Gastroesophageal sphincter (tissue), 4 donors: Measurements from ENCODE around the gene RNF181. TPM values are rescaled to one million over a fixed set of nuclear protein-coding genes. Genes with fewer than 3 reads are reported as not detected.

ENCODE experiments used
- ATAC-seq: fragments of 150-250 bp; one replicate; pipeline ENCODE4 v1.9.1; 2016; ENCODE audit warnings: mild to moderate bottlenecking, moderate library complexity
- H3K27ac ChIP-seq, 4 donors: fragments of 200-600 bp; sonication (generic) in 3 of 4; 1 replicate in 3 of 4; 2 replicates in 1 of 4; pipeline ENCODE4 v1.5.1; 2016 to 2019
- H3K27me3 ChIP-seq: fragments of 200-600 bp; sonication (generic); one replicate; pipeline ENCODE4 v1.5.1; 2019
- H3K36me3 ChIP-seq, 2 donors: fragments of 200-600 bp; sonication (generic); one replicate each; pipeline ENCODE4 v1.5.1; 2019; ENCODE audit warnings: control low read depth in 1 of 2
- H3K4me1 ChIP-seq, 3 donors: fragments of 200-600 bp; sonication (generic); 1 replicate in 2 of 3; 2 replicates in 1 of 3; pipeline ENCODE4 v1.5.1; 2016 to 2019; ENCODE audit warnings: control low read depth in 2 of 3
- H3K4me3 ChIP-seq, 2 donors: fragments of 200-600 bp; sonication (generic); one replicate each; pipeline ENCODE4 v1.5.1; 2019; ENCODE audit warnings: mild to moderate bottlenecking in 1 of 2, moderate library complexity in 1 of 2
- H3K9me3 ChIP-seq, 3 donors: fragments of 200-600 bp; sonication (generic); one replicate each; pipeline ENCODE4 v1.5.1; 2017 to 2019; ENCODE audit warnings: control low read depth in 2 of 3
- CTCF ChIP-seq, 4 experiments: fragments of 200-600 bp in 2 of 4; fragments of 450-650 bp in 2 of 4; sonication (generic) in 1 of 4; IDR thresholded peaks; one replicate each; pipeline ENCODE4 v1.5.1; 2017 to 2019; ENCODE audit warnings: antibody characterized with exemption in 4 of 4, mild to moderate bottlenecking in 2 of 4, moderate library complexity in 2 of 4
- EP300 ChIP-seq: sonication (generic); formaldehyde crosslinking; IDR thresholded peaks from one replicate; pipeline ENCODE4 v1.6.1; 2017; ENCODE audit warnings: antibody characterized with exemption, mild to moderate bottlenecking
- POLR2A ChIP-seq, 2 donors: fragments of 450-650 bp; IDR thresholded peaks; one replicate each; pipeline ENCODE4 v1.6.1; 2017; ENCODE audit warnings: antibody characterized with exemption in 2 of 2, mild to moderate bottlenecking in 2 of 2, moderate library complexity in 1 of 2
- POLR2AphosphoS5 ChIP-seq: sonication (generic); formaldehyde crosslinking; IDR thresholded peaks from one replicate; pipeline ENCODE4 v1.6.1; 2017; ENCODE audit warnings: antibody characterized with exemption
- WGBS, 2 donors: methylation state at CpG; one replicate each; pipeline ENCODE4 v1.1.5; 2018; ENCODE audit warnings: low coverage in 1 of 2; 5-methylcytosine and 5-hydroxymethylcytosine counted together
- total RNA-seq, 4 donors: library from RNA; depleted of rRNA; stranded (reverse); fragments of >200 nt; gene quantifications; one replicate each; pipeline ENCODE4 v1.1.0, GENCODE V29; 2016

RNF181 gene
- total RNA-seq, 4 donors from 2014 or later = 113 to 174 (median 148) TPM

- H3K4me3 ChIP-seq = no peak overlapping the region
- no peaks in the 10 kb centered on the region for H3K9me3 ChIP-seq
- ATAC-seq = peak; percentile 72
- peak overlapping the region in 2 of 4 donors; percentile 19 to 36 for H3K27ac ChIP-seq
- H3K27me3 ChIP-seq = no peaks in the 10 kb centered on the region
- peaks cover 0 to 11% (median 0%) of the 10 kb centered on the region in 3 donors for H3K4me1 ChIP-seq
- 58 to 72% methylated on average over 5 to 6 of the region's 9 CpGs for WGBS, 2 donors
- TF ChIP-seq CTCF (IDR thresholded peaks at IDR 0.05) = peak; percentile 89 to 97 (median 92)
- no peak for TF ChIP-seq EP300
- TF ChIP-seq POLR2A (IDR thresholded peaks at IDR 0.05) = no peak
- TF ChIP-seq POLR2AphosphoS5 = no peak
- peaks cover 0 to 92% of the 10 kb centered on the region in 2 donors for H3K36me3 ChIP-seq
Measured at GRCh38 chr2:85551698-85552678, 43.6 kb upstream of the RNF181 start.

GRCh38 chr2:85553184-85553583 is 42.4 kb upstream of the RNF181 start:
- H3K4me3 ChIP-seq = no peak overlapping the region
- no peaks in the 10 kb centered on the region for H3K27me3 ChIP-seq
- peaks cover 0 to 11% (median 0%) of the 10 kb centered on the region in 3 donors for H3K4me1 ChIP-seq
- H3K9me3 ChIP-seq = no peaks in the 10 kb centered on the region
- peaks cover 0 to 98% of the 10 kb centered on the region in 2 donors for H3K36me3 ChIP-seq
- no peak for TF ChIP-seq POLR2A (IDR thresholded peaks at IDR 0.05)
- no peak for TF ChIP-seq EP300
- no peak for TF ChIP-seq CTCF (IDR thresholded peaks at IDR 0.05)
- no peak for TF ChIP-seq POLR2AphosphoS5
- WGBS, 2 donors = 80 to 100% methylated on average over 1 to 2 of the region's 6 CpGs
- no peak overlapping the region for H3K27ac ChIP-seq
- no peak for ATAC-seq

GRCh38 chr2:85554980-85555612 is 40.4 kb upstream of the RNF181 start:
- Histone ChIP-seq H3K4me3 (no peak overlapping the region), H3K9me3 (no peaks in the 10 kb centered on the region), H3K4me1 (peaks cover 0 to 26% (median 4%) of the 10 kb centered on the region in 3 donors), H3K36me3 (peaks cover 0 to 89% of the 10 kb centered on the region in 2 donors), H3K27ac (no peak overlapping the region), H3K27me3 (no peaks in the 10 kb centered on the region)
- TF ChIP-seq EP300 = no peak
- no peak for TF ChIP-seq CTCF (IDR thresholded peaks at IDR 0.05)
- no peak for TF ChIP-seq POLR2A (IDR thresholded peaks at IDR 0.05)
- no peak for TF ChIP-seq POLR2AphosphoS5
- no peak for ATAC-seq
- WGBS, 2 donors = 80 to 87% methylated on average over 2 to 3 of the region's 3 CpGs

- Histone ChIP-seq H3K4me1 (peaks cover 0 to 31% (median 10%) of the 10 kb centered on the region in 3 donors), H3K9me3 (no peaks in the 10 kb centered on the region), H3K4me3 (no peak overlapping the region), H3K27ac (no peak overlapping the region), H3K27me3 (no peaks in the 10 kb centered on the region), H3K36me3 (peaks cover 0 to 69% of the 10 kb centered on the region in 2 donors)
- TF ChIP-seq POLR2A (IDR thresholded peaks at IDR 0.05) (no peak), POLR2AphosphoS5 (no peak), CTCF (IDR thresholded peaks at IDR 0.05) (no peak), EP300 (no peak)
- 85 to 88% methylated on average over 3 to 5 of the region's 5 CpGs for WGBS, 2 donors
- ATAC-seq = no peak
Measured at GRCh38 chr2:85557130-85557529, 38.4 kb upstream of the RNF181 start.
